Left ventricle myocardium superior (tissue), 1 donor: ENCODE data around the gene RRAS. TPM values are rescaled to one million over a fixed set of nuclear protein-coding genes. Genes with fewer than 3 reads are reported as not detected.

ENCODE experiments used
- ATAC-seq: fragments of 200-7000 bp; cut with Tn5 transposase; one replicate; pipeline ENCODE4 v1.9.1; 2020; ENCODE audit warnings: mild to moderate bottlenecking, moderate library complexity
- DNase-seq: peaks from one replicate; pipeline ENCODE4 v3.0.0-alpha.2; 2020
- intact Hi-C: fragments of 100-400 bp; cut with micrococcal nuclease; formaldehyde crosslinking; loops from one replicate; pipeline ENCODE4 v1.11.0; 2022
- total RNA-seq: library from RNA; stranded (reverse); fragmentation: NEBNext Ultra II Directional; extraction: Animal tissue kit (Norgen Biotek cat#: 25700); gene quantifications from one replicate; pipeline ENCODE4 v1.2.1, GENCODE V29; 2021
- donor health status: DM: no; HTN: yes; CAD: no; lungs with severe emphysema.

The RRAS gene
- total RNA-seq, 1 donor from 2014 or later, result 100 TPM

- intact Hi-C loops, result no loop called here
Measured at GRCh38 chr19:49657493-49658138, 17.7 kb upstream of the RRAS start.

GRCh38 chr19:49656456-49657109 is 16.6 kb upstream of the RRAS start:
- no peak for ATAC-seq
- DNase-seq, result no peak
- intact Hi-C loops, result no loop called here

More at GRCh38 chr19:49657493-49658138, 17.7 kb upstream of the RRAS start:
- DNase-seq (no peak), ATAC-seq (no peak)

- intact Hi-C loops, result no loop called here
- no peak for ATAC-seq
- DNase-seq, result no peak
Measured at GRCh38 chr19:49655570-49656455, 15.9 kb upstream of the RRAS start.

- ATAC-seq (no peak), DNase-seq (no peak)
- intact Hi-C loops, result no loop called here
Measured at GRCh38 chr19:49654581-49654980, 14.6 kb upstream of the RRAS start.

GRCh38 chr19:49653466-49653806 is 13.5 kb upstream of the RRAS start:
- DNase-seq, result no peak
- no peak for ATAC-seq
- intact Hi-C loops, result no loop called here

- ATAC-seq (no peak), DNase-seq (no peak)
- intact Hi-C loops, result no loop called here
Measured at GRCh38 chr19:49652551-49653465, 12.9 kb upstream of the RRAS start.

GRCh38 chr19:49651820-49652550 is 12.0 kb upstream of the RRAS start:
- ATAC-seq (no peak), DNase-seq (no peak)
- intact Hi-C loops, result no loop called here

- no peak for ATAC-seq
- intact Hi-C loops, result no loop called here
- DNase-seq, result no peak
Measured at GRCh38 chr19:49651029-49651819, 11.3 kb upstream of the RRAS start.

- intact Hi-C loops, result no loop called here
- ATAC-seq (no peak), DNase-seq (no peak)
Measured at GRCh38 chr19:49646586-49646985, 6.6 kb upstream of the RRAS start.

- intact Hi-C loops, result no loop called here
- no peak for DNase-seq
- no peak for ATAC-seq
Measured at GRCh38 chr19:49645995-49646394, 6.1 kb upstream of the RRAS start.

- intact Hi-C loops, result no loop called here
- DNase-seq (no peak), ATAC-seq (no peak)
Measured at GRCh38 chr19:49645592-49645991, 5.6 kb upstream of the RRAS start.

- DNase-seq, result no peak
- intact Hi-C loops, result no loop called here
- no peak for ATAC-seq
Measured at GRCh38 chr19:49643466-49643865, 3.5 kb upstream of the RRAS start.

- no peak for ATAC-seq
- DNase-seq, result no peak
- intact Hi-C loops, result no loop called here
Measured at GRCh38 chr19:49642492-49643035, 2.6 kb upstream of the RRAS start.

- intact Hi-C loops, result no loop called here
- DNase-seq, result peak; percentile 100
- peak; percentile 77 for ATAC-seq
Measured at GRCh38 chr19:49641688-49642491, 1.9 kb upstream of the RRAS start, which contains the start of gene SCAF1. SCAF1 (plus strand) TSS chr19:49642209; CDS start chr19:49645027, 2,818 bp downstream.

- no peak for DNase-seq
- intact Hi-C loops, result no loop called here
- no peak for ATAC-seq
Measured at GRCh38 chr19:49639401-49640112, 386 bp downstream of the RRAS start.
